ENCODE data around the gene MISP3.

Gene MISP3

DNA sequence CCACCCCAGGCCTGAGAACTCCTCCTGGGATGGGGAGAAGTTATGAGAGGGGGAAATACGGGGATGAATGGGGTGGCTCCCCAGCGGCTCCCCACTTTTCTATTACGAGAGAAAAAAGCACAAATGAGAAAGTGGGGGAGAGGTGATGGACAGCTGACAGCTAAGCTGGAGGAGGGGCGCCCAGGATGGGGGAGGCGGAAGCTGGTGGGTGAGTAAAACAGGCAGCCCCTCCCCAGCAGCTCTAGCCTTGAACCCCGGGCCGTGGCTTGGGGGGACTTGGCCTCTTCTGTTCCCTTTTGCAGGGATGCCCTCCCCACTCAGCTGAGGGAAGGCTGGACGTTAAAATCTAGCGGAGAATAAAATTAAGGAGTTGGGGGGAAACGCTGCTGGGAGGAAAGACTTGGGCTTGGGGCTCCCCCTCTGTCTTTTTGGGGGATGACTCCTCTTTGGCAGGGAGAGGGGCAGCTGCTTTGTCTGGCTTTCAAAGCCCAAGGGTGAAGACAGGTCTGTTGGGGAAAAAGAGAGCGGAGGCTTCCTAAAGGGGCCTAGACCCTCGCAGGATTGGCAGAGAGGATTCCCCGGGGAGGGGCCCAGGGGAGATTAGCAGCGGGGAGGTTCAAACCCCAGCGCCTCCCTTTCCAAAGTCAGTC lies 19.4 kb downstream of the MISP3 start:
- TF ChIP-seq, protein P1, sequence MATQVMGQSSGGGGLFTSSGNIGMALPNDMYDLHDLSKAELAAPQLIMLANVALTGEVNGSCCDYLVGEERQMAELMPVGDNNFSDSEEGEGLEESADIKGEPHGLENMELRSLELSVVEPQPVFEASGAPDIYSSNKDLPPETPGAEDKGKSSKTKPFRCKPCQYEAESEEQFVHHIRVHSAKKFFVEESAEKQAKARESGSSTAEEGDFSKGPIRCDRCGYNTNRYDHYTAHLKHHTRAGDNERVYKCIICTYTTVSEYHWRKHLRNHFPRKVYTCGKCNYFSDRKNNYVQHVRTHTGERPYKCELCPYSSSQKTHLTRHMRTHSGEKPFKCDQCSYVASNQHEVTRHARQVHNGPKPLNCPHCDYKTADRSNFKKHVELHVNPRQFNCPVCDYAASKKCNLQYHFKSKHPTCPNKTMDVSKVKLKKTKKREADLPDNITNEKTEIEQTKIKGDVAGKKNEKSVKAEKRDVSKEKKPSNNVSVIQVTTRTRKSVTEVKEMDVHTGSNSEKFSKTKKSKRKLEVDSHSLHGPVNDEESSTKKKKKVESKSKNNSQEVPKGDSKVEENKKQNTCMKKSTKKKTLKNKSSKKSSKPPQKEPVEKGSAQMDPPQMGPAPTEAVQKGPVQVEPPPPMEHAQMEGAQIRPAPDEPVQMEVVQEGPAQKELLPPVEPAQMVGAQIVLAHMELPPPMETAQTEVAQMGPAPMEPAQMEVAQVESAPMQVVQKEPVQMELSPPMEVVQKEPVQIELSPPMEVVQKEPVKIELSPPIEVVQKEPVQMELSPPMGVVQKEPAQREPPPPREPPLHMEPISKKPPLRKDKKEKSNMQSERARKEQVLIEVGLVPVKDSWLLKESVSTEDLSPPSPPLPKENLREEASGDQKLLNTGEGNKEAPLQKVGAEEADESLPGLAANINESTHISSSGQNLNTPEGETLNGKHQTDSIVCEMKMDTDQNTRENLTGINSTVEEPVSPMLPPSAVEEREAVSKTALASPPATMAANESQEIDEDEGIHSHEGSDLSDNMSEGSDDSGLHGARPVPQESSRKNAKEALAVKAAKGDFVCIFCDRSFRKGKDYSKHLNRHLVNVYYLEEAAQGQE (IDR thresholded peaks at IDR 0.05; ENCODE audit: insufficient read depth in 1 of 2, low read depth in 2 of 2, low read length in 2 of 2), result no peak
- TF ChIP-seq POLR2AphosphoS5 (IDR thresholded peaks at IDR 0.05; ENCODE audit: low read depth, low read length), result no peak
- no peak for TF ChIP-seq TAF1 (IDR thresholded peaks at IDR 0.05; ENCODE audit: borderline replicate concordance, insufficient read depth, low read length)
- no peak for TF ChIP-seq FOXP2 (optimal IDR thresholded peaks at IDR 0.05; ENCODE audit: borderline replicate concordance, extremely low read depth, extremely low read length, insufficient read depth)
- no peak for TF ChIP-seq SIN3A (IDR thresholded peaks at IDR 0.05; ENCODE audit: borderline replicate concordance, insufficient read depth, low read length)

DNA sequence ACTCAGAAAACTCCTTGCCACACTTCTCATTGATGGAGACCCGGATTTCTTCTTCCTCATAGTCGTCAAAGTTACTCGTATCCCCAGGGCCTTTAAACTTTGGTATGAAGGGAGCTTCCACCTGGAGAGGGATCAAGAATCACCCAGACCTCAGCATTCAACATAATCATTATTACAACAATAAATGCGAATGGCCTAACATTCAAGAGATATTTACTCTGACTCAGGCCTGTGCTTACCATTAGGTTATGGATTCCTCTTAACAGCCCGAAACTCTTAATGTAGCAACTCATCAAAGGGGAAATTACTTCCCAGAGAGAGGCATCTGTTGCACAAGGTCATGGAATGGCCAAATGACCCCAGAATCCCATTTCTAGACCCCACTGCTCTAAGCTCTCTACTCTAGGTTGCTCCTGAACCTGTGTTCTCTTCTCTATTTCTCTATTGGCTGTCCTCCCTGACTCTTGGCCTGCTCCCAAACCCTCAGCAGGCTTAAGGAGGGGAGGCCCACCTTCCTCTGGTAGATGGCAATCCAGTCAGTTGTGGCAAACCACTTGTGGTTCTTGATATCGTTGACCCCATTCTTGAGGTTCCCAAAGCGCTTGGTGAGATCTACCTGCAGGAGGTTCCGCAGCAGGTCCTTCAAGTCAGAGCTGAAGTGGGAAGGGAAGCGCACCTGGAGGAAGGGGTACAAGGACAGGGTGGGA lies 20.7 kb downstream of the MISP3 start:
- TF ChIP-seq SIN3A (IDR thresholded peaks at IDR 0.05; ENCODE audit: borderline replicate concordance, insufficient read depth, low read length) (no peak), POLR2AphosphoS5 (IDR thresholded peaks at IDR 0.05; ENCODE audit: low read depth, low read length) (no peak), FOXP2 (optimal IDR thresholded peaks at IDR 0.05; ENCODE audit: borderline replicate concordance, extremely low read depth, extremely low read length, insufficient read depth) (no peak), TAF1 (IDR thresholded peaks at IDR 0.05; ENCODE audit: borderline replicate concordance, insufficient read depth, low read length) (no peak)
- TF ChIP-seq, protein P1 (IDR thresholded peaks at IDR 0.05; ENCODE audit: insufficient read depth in 1 of 2, low read depth in 2 of 2, low read length in 2 of 2), result no peak

DNA sequence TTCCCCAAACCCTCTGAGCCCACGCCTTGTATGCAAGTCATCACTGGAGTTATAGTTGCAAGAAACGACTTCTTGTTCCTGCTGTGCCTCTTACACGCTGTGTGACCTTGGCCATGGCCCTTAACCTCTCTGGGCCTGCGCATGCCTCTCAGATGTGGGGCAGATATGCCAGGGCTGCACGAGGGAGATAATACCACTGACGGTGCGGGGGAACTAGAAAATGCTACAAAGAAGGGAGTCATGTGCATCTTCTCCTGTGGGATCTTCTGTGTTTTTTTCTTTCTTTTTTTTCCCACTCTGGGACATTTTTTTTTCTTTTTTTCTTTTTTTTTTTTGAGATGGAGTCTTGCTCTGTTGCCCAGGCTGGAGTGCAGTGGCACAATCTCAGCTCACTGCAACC lies 22.3 kb downstream of the MISP3 start:
- no peak for TF ChIP-seq SIN3A (IDR thresholded peaks at IDR 0.05; ENCODE audit: borderline replicate concordance, insufficient read depth, low read length)
- no peak for TF ChIP-seq TAF1 (IDR thresholded peaks at IDR 0.05; ENCODE audit: borderline replicate concordance, insufficient read depth, low read length)
- no peak for TF ChIP-seq POLR2AphosphoS5 (IDR thresholded peaks at IDR 0.05; ENCODE audit: low read depth, low read length)
- TF ChIP-seq, protein P1 (IDR thresholded peaks at IDR 0.05; ENCODE audit: insufficient read depth in 1 of 2, low read depth in 2 of 2, low read length in 2 of 2), result no peak
- no peak for TF ChIP-seq FOXP2 (optimal IDR thresholded peaks at IDR 0.05; ENCODE audit: borderline replicate concordance, extremely low read depth, extremely low read length, insufficient read depth)

DNA sequence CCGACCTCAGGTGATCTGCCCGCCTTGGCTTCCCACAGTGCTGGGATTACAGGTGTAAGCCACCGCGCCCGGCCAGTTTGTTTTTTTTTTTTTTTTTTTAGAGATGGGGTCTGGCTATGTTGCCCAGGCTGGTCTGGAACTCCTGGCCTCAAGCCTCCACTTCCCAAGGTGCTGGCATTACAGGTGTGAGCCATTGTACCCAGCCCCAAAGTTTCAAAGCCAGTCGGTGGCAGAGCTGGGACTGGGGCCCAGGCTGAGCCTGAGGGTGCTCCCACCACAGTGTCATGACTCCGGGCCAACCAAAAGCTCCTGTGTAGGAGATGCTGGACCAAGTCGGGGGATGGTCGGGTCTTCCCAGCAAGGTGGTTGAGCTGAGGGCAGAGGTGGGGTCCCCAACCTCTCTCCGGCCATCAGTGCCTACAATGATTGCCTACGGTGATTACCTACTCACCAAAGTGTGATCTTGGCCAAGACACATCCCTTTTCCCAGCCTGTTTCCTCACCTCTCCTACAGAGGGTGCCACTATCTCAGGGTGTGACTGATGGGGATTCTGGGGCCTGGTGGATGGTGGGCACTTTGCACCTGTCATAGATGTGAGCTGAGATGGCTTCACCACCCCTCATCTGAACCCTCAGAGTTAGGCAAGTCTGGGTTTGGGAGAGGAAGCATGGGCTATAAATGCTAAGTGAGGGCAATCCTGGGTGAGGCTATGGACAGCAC lies 23.8 kb downstream of the MISP3 start:
- TF ChIP-seq SIN3A (IDR thresholded peaks at IDR 0.05; ENCODE audit: borderline replicate concordance, insufficient read depth, low read length) (no peak), TAF1 (IDR thresholded peaks at IDR 0.05; ENCODE audit: borderline replicate concordance, insufficient read depth, low read length) (no peak), POLR2AphosphoS5 (IDR thresholded peaks at IDR 0.05; ENCODE audit: low read depth, low read length) (no peak), FOXP2 (optimal IDR thresholded peaks at IDR 0.05; ENCODE audit: borderline replicate concordance, extremely low read depth, extremely low read length, insufficient read depth) (no peak)
- TF ChIP-seq, protein P1 (IDR thresholded peaks at IDR 0.05; ENCODE audit: insufficient read depth in 1 of 2, low read depth in 2 of 2, low read length in 2 of 2), result no peak
